Stimulated activated CD8-positive, alpha-beta memory T cell treated with anti-CD3 and anti-CD28 coated beads, Interleukin-7, amount 100 ng/mL, for 4 hours (primary cell): ENCODE measurements around the gene NAT8L.

Source experiments
- DNase-seq, 2 donors: peaks; one replicate each; pipeline ENCODE4 v3.0.0-alpha.2; 2020; ENCODE audit warnings: low read depth in 2 of 2

The NAT8L gene

GRCh38 chr4:2045518-2045951 is 13.6 kb upstream of the NAT8L start:
- no peak for DNase-seq

- DNase-seq, result no peak
These were observed 12.8 kb upstream of the NAT8L start for GRCh38 chr4:2046031-2046961.

- no peak for DNase-seq
These were observed 12.0 kb upstream of the NAT8L start for GRCh38 chr4:2047031-2047660.

GRCh38 chr4:2047781-2048581 is 11.1 kb upstream of the NAT8L start:
- no peak for DNase-seq

- DNase-seq, result no peak
These were observed 10.3 kb upstream of the NAT8L start for GRCh38 chr4:2048831-2049230.

- no peak for DNase-seq
These were observed 9.7 kb upstream of the NAT8L start for GRCh38 chr4:2049381-2049780.

- no peak for DNase-seq
These were observed 9.3 kb upstream of the NAT8L start for GRCh38 chr4:2049811-2050210.

GRCh38 chr4:2051086-2051485 is 8.0 kb upstream of the NAT8L start:
- no peak for DNase-seq

GRCh38 chr4:2054217-2054616 is 4.9 kb upstream of the NAT8L start:
- no peak for DNase-seq

- no peak for DNase-seq
These were observed 1.6 kb upstream of the NAT8L start for GRCh38 chr4:2057382-2058065.

- no peak for DNase-seq
These were observed 672 bp upstream of the NAT8L start for GRCh38 chr4:2058264-2059045.

- no peak for DNase-seq
These were observed 837 bp downstream of the NAT8L start for GRCh38 chr4:2059726-2060602.

- DNase-seq, result no peak
These were observed 1.6 kb downstream of the NAT8L start for GRCh38 chr4:2060611-2061185.

- no peak for DNase-seq
These were observed 2.3 kb downstream of the NAT8L start for GRCh38 chr4:2061186-2062131.

- DNase-seq, result no peak
These were observed 3.2 kb downstream of the NAT8L start for GRCh38 chr4:2062168-2062807.

- DNase-seq, result no peak
These were observed 3.8 kb downstream of the NAT8L start for GRCh38 chr4:2062808-2063524.

GRCh38 chr4:2063557-2064275 is 4.6 kb downstream of the NAT8L start:
- DNase-seq, result no peak
